SK-N-SH treated with all-trans-retinoic acid at 6 μM for 48 hours (cell line): ENCODE measurements around the gene TTBK1.

Source experiments
- ATAC-seq: fragments of 200-7000 bp; cut with Tn5 transposase; 3 replicates; pipeline ENCODE4 v1.9.1; 2020; ENCODE audit warnings: mild to moderate bottlenecking, moderate library complexity
- CREB5 ChIP-seq: fragments of 250-450 bp; sonication (Bioruptor Pico); IDR thresholded peaks from 2 replicates; pipeline ENCODE4 v1.5.1; 2020; ENCODE audit warnings: low read depth, mild to moderate bottlenecking, moderate library complexity
- CSDC2 ChIP-seq: fragments of 250-450 bp; sonication (Bioruptor Pico); IDR thresholded peaks from 2 replicates; pipeline ENCODE4 v1.5.0; 2020; ENCODE audit warnings: mild to moderate bottlenecking, moderate library complexity
- CSRNP3 ChIP-seq: fragments of 250-450 bp; sonication (Bioruptor Pico); IDR thresholded peaks from 2 replicates; pipeline ENCODE4 v1.5.1; 2021; ENCODE audit warnings: mild to moderate bottlenecking, moderate library complexity
- ESRRG ChIP-seq: fragments of 250-450 bp; sonication (Bioruptor Pico); IDR thresholded peaks from 2 replicates; pipeline ENCODE4 v1.6.1; 2021; ENCODE audit warnings: mild to moderate bottlenecking
- GLIS3 ChIP-seq: fragments of 250-450 bp; sonication (Bioruptor Pico); IDR thresholded peaks from 2 replicates; pipeline ENCODE4 v1.5.0; 2020; ENCODE audit warnings: mild to moderate bottlenecking, moderate library complexity
- OSR1 ChIP-seq: fragments of 250-450 bp; sonication (Bioruptor Pico); IDR thresholded peaks from 2 replicates; pipeline ENCODE4 v1.8.0; 2022; ENCODE audit warnings: moderate library complexity, mild to moderate bottlenecking, inconsistent platforms
- PATZ1 ChIP-seq: fragments of 250-450 bp; sonication (Bioruptor Pico); IDR thresholded peaks from 2 replicates; pipeline ENCODE4 v1.8.0; 2020; ENCODE audit warnings: mild to moderate bottlenecking, moderate library complexity, borderline replicate concordance
- POU6F1 ChIP-seq: fragments of 250-450 bp; sonication (Bioruptor Pico); IDR thresholded peaks from 2 replicates; pipeline ENCODE4 v1.8.0; 2021; ENCODE audit warnings: low read depth, mild to moderate bottlenecking, moderate library complexity, borderline replicate concordance
- PPARA ChIP-seq: fragments of 250-450 bp; sonication (Bioruptor Pico); IDR thresholded peaks from 2 replicates; pipeline ENCODE4 v1.5.0; 2020; ENCODE audit warnings: mild to moderate bottlenecking, borderline replicate concordance
- RARB ChIP-seq: fragments of 250-450 bp; sonication (Bioruptor Pico); IDR thresholded peaks from 2 replicates; pipeline ENCODE4 v1.8.0; 2021; ENCODE audit warnings: mild to moderate bottlenecking, moderate library complexity
- SNAI2 ChIP-seq: fragments of 250-450 bp; sonication (Bioruptor Pico); IDR thresholded peaks from 2 replicates; pipeline ENCODE4 v1.5.0; 2020; ENCODE audit warnings: mild to moderate bottlenecking, moderate library complexity
- TCF4 ChIP-seq: fragments of 250-450 bp; sonication (Bioruptor Pico); IDR thresholded peaks from 2 replicates; pipeline ENCODE4 v1.8.0; 2021; ENCODE audit warnings: mild to moderate bottlenecking, moderate library complexity, borderline replicate concordance
- TSHZ2 ChIP-seq: fragments of 250-450 bp; sonication (Bioruptor Pico); IDR thresholded peaks from 2 replicates; pipeline ENCODE4 v1.5.0; 2020; ENCODE audit warnings: mild to moderate bottlenecking, moderate library complexity
- ZC3H10 ChIP-seq: fragments of 250-450 bp; sonication (Bioruptor Pico); IDR thresholded peaks from 2 replicates; pipeline ENCODE4 v1.5.1; 2021; ENCODE audit warnings: mild to moderate bottlenecking, moderate library complexity
- ZFP3 ChIP-seq: fragments of 250-450 bp; sonication (Bioruptor Pico); IDR thresholded peaks from 2 replicates; pipeline ENCODE4 v1.5.0; 2020; ENCODE audit warnings: mild to moderate bottlenecking, moderate library complexity
- ZFP30 ChIP-seq: fragments of 450-650 bp; formaldehyde crosslinking; IDR thresholded peaks from 2 replicates; pipeline ENCODE4 v1.5.0; 2022; ENCODE audit warnings: mild to moderate bottlenecking, moderate library complexity
- ZNF565 ChIP-seq: fragments of 450-650 bp; formaldehyde crosslinking; conservative IDR thresholded peaks from 2 replicates; pipeline ENCODE4 v1.5.0; 2020; ENCODE audit warnings: low read depth, mild to moderate bottlenecking, moderate library complexity
- ZNF70 ChIP-seq: fragments of 450-650 bp; formaldehyde crosslinking; IDR thresholded peaks from 2 replicates; pipeline ENCODE4 v1.5.0; 2020; ENCODE audit warnings: mild to moderate bottlenecking, moderate library complexity
- ZNF8 ChIP-seq: fragments of 450-650 bp; formaldehyde crosslinking; IDR thresholded peaks from 2 replicates; pipeline ENCODE4 v1.5.0; 2020; ENCODE audit warnings: mild to moderate bottlenecking, moderate library complexity

TTBK1 gene

GRCh38 chr6:43263314-43264178 lies 20.3 kb downstream of the TTBK1 start:
- ATAC-seq, result peak; percentile 98
- no peak for TF ChIP-seq SNAI2 (CRISPR knock-in tag)
- no peak for TF ChIP-seq CSDC2 (CRISPR knock-in tag)
- TF ChIP-seq ZFP30, result no peak
- TF ChIP-seq POU6F1 (CRISPR knock-in tag), result no peak
- no peak for TF ChIP-seq CSRNP3 (CRISPR knock-in tag)
- TF ChIP-seq GLIS3 (CRISPR knock-in tag), result no peak
- TF ChIP-seq ZFP3, result no peak
- TF ChIP-seq ZNF70 (CRISPR knock-in tag), result no peak
- TF ChIP-seq ZNF565 (CRISPR knock-in tag), result no peak
- TF ChIP-seq OSR1 (CRISPR knock-in tag), result no peak
- no peak for TF ChIP-seq ZNF8 (CRISPR knock-in tag)
- TF ChIP-seq ZC3H10 (CRISPR knock-in tag), result no peak
- no peak for TF ChIP-seq CREB5 (CRISPR knock-in tag)
- TF ChIP-seq PPARA, result no peak
- no peak for TF ChIP-seq TCF4
- TF ChIP-seq RARB (CRISPR knock-in tag), result no peak
- TF ChIP-seq TSHZ2 (CRISPR knock-in tag), result no peak
- TF ChIP-seq ESRRG (CRISPR knock-in tag), result no peak

GRCh38 chr6:43264599-43265145 lies 21.4 kb downstream of the TTBK1 start:
- TF ChIP-seq ZNF70 (CRISPR knock-in tag) (no peak), PATZ1 (no peak), TSHZ2 (CRISPR knock-in tag) (no peak), ZNF565 (CRISPR knock-in tag) (no peak)
- ATAC-seq, result no peak
